ENCODE results near the gene PARD3B. TPM values are rescaled to one million over a fixed set of nuclear protein-coding genes. Genes with fewer than 3 reads are reported as not detected.

Gene PARD3B
- total and polyA plus RNA-seq, 2 of the 8 experiments (the other 6 are each of a cell fraction or from before 2014, with no cell fraction given), result 1.2 to 5.7 TPM

DNA sequence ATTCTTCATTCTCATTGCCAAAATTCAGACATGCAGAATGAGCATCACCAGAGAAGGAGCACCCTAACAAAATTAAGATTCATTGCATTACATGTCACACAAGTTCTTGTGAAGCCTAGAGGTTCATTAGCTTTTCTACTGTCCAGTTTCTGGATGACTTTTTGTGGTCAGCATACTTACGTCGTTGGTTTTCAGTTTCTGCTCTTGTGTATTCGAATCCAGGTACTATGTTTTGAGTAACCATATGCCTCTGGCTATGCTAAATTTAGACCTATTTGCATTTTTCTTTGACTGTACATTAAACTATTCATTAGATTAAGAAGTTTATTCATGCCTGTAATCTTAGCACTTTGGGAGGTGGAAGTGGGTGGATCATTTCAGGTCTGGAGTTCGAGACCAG lies 251.3 kb downstream of the PARD3B start (continued):
- TF ChIP-seq HDAC2 (IDR thresholded peaks at IDR 0.05; ENCODE audit: borderline replicate concordance in 1 of 2, low read depth in 2 of 2, low read length in 2 of 2) (no peak), SUZ12 (IDR thresholded peaks at IDR 0.05; ENCODE audit: low read length) (no peak), GABPA (IDR thresholded peaks at IDR 0.05; ENCODE audit: borderline replicate concordance, insufficient read depth, low read length) (no peak), SP2 (IDR thresholded peaks at IDR 0.05; ENCODE audit: low read length) (no peak), KDM1A (IDR thresholded peaks at IDR 0.05; ENCODE audit: borderline replicate concordance, low read length) (no peak)

Measured in H1 (cell line).